ENCODE measurements around the gene GXYLT1. TPM values are rescaled to one million over a fixed set of nuclear protein-coding genes. Genes with fewer than 3 reads are reported as not detected.

GXYLT1 gene
- total RNA-seq, 1 donor from 2014 or later, result 11.8 TPM

DNA sequence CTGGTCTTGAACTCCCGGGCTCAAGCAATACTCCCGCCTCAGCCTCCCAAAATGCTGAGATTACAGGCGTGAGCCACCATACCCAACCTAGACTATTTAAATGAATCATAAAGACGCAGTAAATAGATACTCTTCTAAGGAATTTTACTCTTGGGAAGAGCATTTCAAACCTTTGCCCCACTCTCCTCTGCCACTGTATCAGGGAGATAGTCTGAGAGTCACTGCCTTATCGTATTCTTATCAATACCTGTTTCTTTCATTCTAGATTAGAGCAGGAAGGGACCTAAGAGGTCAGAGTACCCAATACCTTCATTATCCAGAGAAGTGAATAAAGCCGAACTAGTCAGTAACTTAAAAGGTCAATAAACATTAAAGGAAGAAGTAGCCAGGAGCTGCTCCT is 15.8 kb downstream of the GXYLT1 start:
- H3K27me3 ChIP-seq, result no peaks in the 10 kb centered on the region
- no peak overlapping the region for H3K27ac ChIP-seq
- TF ChIP-seq, protein P1, sequence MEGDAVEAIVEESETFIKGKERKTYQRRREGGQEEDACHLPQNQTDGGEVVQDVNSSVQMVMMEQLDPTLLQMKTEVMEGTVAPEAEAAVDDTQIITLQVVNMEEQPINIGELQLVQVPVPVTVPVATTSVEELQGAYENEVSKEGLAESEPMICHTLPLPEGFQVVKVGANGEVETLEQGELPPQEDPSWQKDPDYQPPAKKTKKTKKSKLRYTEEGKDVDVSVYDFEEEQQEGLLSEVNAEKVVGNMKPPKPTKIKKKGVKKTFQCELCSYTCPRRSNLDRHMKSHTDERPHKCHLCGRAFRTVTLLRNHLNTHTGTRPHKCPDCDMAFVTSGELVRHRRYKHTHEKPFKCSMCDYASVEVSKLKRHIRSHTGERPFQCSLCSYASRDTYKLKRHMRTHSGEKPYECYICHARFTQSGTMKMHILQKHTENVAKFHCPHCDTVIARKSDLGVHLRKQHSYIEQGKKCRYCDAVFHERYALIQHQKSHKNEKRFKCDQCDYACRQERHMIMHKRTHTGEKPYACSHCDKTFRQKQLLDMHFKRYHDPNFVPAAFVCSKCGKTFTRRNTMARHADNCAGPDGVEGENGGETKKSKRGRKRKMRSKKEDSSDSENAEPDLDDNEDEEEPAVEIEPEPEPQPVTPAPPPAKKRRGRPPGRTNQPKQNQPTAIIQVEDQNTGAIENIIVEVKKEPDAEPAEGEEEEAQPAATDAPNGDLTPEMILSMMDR (IDR thresholded peaks at IDR 0.05), result no peak
- no peak for TF ChIP-seq POLR2A (IDR thresholded peaks at IDR 0.05)
- TF ChIP-seq POLR2AphosphoS5 (IDR thresholded peaks at IDR 0.05; ENCODE audit: insufficient read depth in 1 of 2, low read depth in 1 of 2), result no peak
- no peak overlapping the region for H3K4me3 ChIP-seq
- DNase-seq (ENCODE audit: extremely low spot score in 2 of 2), result no peak
- no peaks in the 10 kb centered on the region for H3K36me3 ChIP-seq
- intact Hi-C loops (cut with DNase I), result loop anchor here (5.0 kb wide), 1 partner anchor 203 kb away; no protein-coding TSS in a partner anchor
- no peaks in the 10 kb centered on the region for H3K9me3 ChIP-seq
- H3K4me1 ChIP-seq, result peaks cover 12% of the 10 kb centered on the region

DNA sequence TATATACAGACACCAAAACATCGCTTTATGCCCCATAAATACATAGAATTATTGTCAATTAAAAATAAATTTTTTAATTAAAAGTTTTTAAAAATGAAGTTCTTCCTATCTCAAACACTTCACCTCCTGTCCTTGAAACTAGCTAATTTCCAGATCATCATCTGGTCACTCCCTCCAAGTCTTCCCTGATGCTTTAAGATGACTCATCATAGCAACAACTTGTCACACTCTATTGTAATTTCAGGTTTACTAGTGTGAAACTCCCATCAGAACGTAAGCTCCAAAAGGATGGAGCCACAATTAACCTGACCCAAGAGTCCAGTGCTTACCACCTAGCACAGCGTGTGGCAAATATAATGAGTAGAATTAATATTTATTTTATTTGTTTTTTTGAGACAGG is 16.3 kb downstream of the GXYLT1 start:
- H3K4me1 ChIP-seq, result peaks cover 12% of the 10 kb centered on the region
- intact Hi-C loops (cut with DNase I), result loop anchor here (5.0 kb wide), 1 partner anchor 204 kb away; no protein-coding TSS in a partner anchor

DNA sequence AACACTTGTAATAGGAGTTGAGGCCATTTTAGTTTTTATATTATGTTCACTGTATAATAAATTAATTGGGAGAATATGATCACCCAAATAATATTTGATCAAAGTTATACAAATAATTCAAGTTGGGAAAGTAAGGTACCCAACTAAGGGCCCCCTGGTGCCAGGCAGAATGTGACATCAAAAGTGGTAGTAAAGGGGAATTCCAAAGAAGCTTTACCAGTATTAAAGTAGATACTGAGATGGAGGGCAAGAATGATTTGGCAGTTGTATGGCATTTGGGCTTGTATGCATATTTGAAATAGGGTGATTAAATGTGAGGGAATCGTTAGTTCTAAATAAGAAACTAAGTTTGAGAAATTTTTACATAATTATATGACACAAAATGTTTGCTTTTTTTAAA is 17.7 kb downstream of the GXYLT1 start:
- no peak overlapping the region for H3K4me3 ChIP-seq
- no peaks in the 10 kb centered on the region for H3K9me3 ChIP-seq
- TF ChIP-seq, protein P1 (IDR thresholded peaks at IDR 0.05), result no peak
- no peak for TF ChIP-seq POLR2A (IDR thresholded peaks at IDR 0.05)
- H3K4me1 ChIP-seq, result peaks cover 12% of the 10 kb centered on the region
- no peak overlapping the region for H3K27ac ChIP-seq
- H3K36me3 ChIP-seq, result no peaks in the 10 kb centered on the region
- no peaks in the 10 kb centered on the region for H3K27me3 ChIP-seq
- DNase-seq (ENCODE audit: extremely low spot score in 2 of 2), result no peak
- intact Hi-C loops (cut with DNase I), result loop anchor here (5.0 kb wide), 1 partner anchor 205 kb away; no protein-coding TSS in a partner anchor

More for the DNA sequence above, 16.3 kb downstream of the GXYLT1 start:
- Histone ChIP-seq H3K27ac (no peak overlapping the region), H3K9me3 (no peaks in the 10 kb centered on the region), H3K36me3 (no peaks in the 10 kb centered on the region), H3K4me3 (no peak overlapping the region), H3K27me3 (no peaks in the 10 kb centered on the region)
- no peak for DNase-seq (ENCODE audit: extremely low spot score in 2 of 2)
- TF ChIP-seq POLR2AphosphoS5 (IDR thresholded peaks at IDR 0.05; ENCODE audit: insufficient read depth in 1 of 2, low read depth in 1 of 2), result no peak
- TF ChIP-seq, protein P1 (IDR thresholded peaks at IDR 0.05), result no peak
- no peak for TF ChIP-seq POLR2A (IDR thresholded peaks at IDR 0.05)

DNA sequence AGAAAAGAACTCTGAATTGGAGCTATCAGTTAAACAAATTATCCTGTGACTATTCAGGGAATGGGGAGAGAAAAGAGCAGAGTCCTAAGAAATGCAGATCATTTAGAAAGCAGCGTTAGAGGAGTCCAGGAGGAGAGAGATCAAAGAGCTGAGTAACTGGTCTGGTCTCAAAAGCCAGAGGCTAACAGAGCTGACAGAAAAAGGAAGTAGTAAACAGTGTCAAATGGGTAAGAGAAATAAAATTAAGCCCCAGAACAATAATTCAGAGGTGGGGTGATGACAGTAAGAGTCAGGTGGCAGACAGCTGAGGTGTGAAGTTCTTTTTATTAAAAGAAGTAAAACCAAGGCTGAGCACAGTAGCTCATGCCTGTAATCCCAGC is 19.3 kb downstream of the GXYLT1 start:
- intact Hi-C loops (cut with DNase I), result loop anchor here (5.0 kb wide), 1 partner anchor 207 kb away; no protein-coding TSS in a partner anchor
- Histone ChIP-seq H3K36me3 (no peaks in the 10 kb centered on the region), H3K9me3 (no peaks in the 10 kb centered on the region), H3K4me1 (peaks cover 6% of the 10 kb centered on the region), H3K27me3 (no peaks in the 10 kb centered on the region), H3K4me3 (no peak overlapping the region), H3K27ac (no peak overlapping the region)
- DNase-seq (ENCODE audit: extremely low spot score in 2 of 2), result no peak
- TF ChIP-seq POLR2AphosphoS5 (IDR thresholded peaks at IDR 0.05; ENCODE audit: insufficient read depth in 1 of 2, low read depth in 1 of 2) (no peak), POLR2A (IDR thresholded peaks at IDR 0.05) (no peak)
- TF ChIP-seq, protein P1 (IDR thresholded peaks at IDR 0.05), result no peak

DNA sequence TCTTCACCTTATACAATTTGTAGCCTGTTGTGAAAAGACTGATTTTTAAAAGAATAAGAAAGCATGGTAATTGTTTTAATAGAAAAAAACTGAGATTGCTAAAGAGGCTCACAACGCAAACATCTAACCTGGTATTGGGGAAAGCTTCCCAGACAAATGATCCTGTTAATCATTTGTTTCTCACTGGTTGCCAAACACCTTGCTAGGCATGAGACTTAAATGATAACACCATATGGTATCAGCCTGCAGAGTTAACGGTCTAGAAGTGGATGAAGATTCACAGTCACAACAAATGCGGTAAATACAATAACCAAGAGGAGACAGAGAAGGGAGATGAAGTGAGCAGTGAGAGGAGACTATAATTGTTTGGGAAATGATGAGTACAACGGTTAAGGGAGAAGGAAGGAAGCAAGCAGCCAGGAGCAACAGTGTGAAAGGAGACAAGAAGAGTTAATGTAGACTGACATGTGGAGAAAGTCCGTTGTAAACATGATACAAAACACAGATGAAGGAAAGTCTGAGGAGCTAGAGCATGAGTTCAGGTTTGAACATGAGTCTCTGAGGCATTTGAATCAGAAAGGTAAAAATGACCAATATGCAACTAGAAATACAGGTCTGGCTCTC is 19.8 kb downstream of the GXYLT1 start:
- H3K4me1 ChIP-seq, result peaks cover 5% of the 10 kb centered on the region
- no peak for DNase-seq (ENCODE audit: extremely low spot score in 2 of 2)
- H3K4me3 ChIP-seq, result no peak overlapping the region
- no peak overlapping the region for H3K27ac ChIP-seq
- intact Hi-C loops (cut with DNase I), result loop anchor here (5.0 kb wide), 1 partner anchor 207 kb away; no protein-coding TSS in a partner anchor
- TF ChIP-seq, protein P1 (IDR thresholded peaks at IDR 0.05), result no peak
- no peak for TF ChIP-seq POLR2AphosphoS5 (IDR thresholded peaks at IDR 0.05; ENCODE audit: insufficient read depth in 1 of 2, low read depth in 1 of 2)
- no peak for TF ChIP-seq POLR2A (IDR thresholded peaks at IDR 0.05)
- no peaks in the 10 kb centered on the region for H3K36me3 ChIP-seq
- H3K27me3 ChIP-seq, result no peaks in the 10 kb centered on the region
- no peaks in the 10 kb centered on the region for H3K9me3 ChIP-seq

Data from vagina (tissue), 2 donors.